Trophoblast cell (in vitro differentiated cells and primary cell): Measurements from ENCODE around the gene FALEC.

Source experiments
- DNase-seq, 2 donors: peaks; one replicate each; pipeline ENCODE4 v3.0.0-alpha.2; 2016
- H2AFZ ChIP-seq: 2 replicates; pipeline ENCODE4 v1.6.1; 2013; ENCODE audit warnings: low read length, moderate library complexity, mild to moderate bottlenecking; ENCODE audit not compliant: insufficient read depth, poor library complexity
- H2AK5ac ChIP-seq: 2 replicates; pipeline ENCODE4 v1.6.1; 2013; ENCODE audit warnings: mild to moderate bottlenecking, low read length
- H2BK120ac ChIP-seq: 2 replicates; pipeline ENCODE4 v1.6.1; 2013; ENCODE audit warnings: low read length, mild to moderate bottlenecking, moderate library complexity; ENCODE audit not compliant: insufficient read depth, poor library complexity
- H2BK12ac ChIP-seq: 2 replicates; pipeline ENCODE4 v1.6.1; 2013; ENCODE audit warnings: mild to moderate bottlenecking, low read length, moderate library complexity
- H2BK5ac ChIP-seq: 2 replicates; pipeline ENCODE4 v1.6.1; 2013; ENCODE audit warnings: low read length, low read depth, moderate library complexity, mild to moderate bottlenecking; ENCODE audit not compliant: poor library complexity
- H3K14ac ChIP-seq: 2 replicates; pipeline ENCODE4 v1.6.1; 2013; ENCODE audit warnings: mild to moderate bottlenecking, low read length
- H3K18ac ChIP-seq: 2 replicates; pipeline ENCODE4 v1.6.1; 2013; ENCODE audit warnings: mild to moderate bottlenecking, low read length
- H3K23ac ChIP-seq: 2 replicates; pipeline ENCODE4 v1.6.1; 2013; ENCODE audit warnings: low read length
- H3K27ac ChIP-seq: 2 replicates; pipeline ENCODE4 v1.5.1; 2013; ENCODE audit warnings: low read depth, mild to moderate bottlenecking, inconsistent platforms, low read length, moderate library complexity
- H3K27me3 ChIP-seq: 2 replicates; pipeline ENCODE4 v1.6.1; 2013; ENCODE audit warnings: inconsistent platforms, mild to moderate bottlenecking, low read length, moderate library complexity; ENCODE audit not compliant: insufficient read depth
- H3K36me3 ChIP-seq, 2 experiments: 1 replicate in 1 of 2; 2 replicates in 1 of 2; pipeline ENCODE4 v1.6.1; 2013; ENCODE audit warnings: low read length in 2 of 2, mild to moderate bottlenecking in 2 of 2, moderate library complexity in 1 of 2; ENCODE audit not compliant: insufficient read depth in 2 of 2, control insufficient read depth in 1 of 2
- H3K4ac ChIP-seq: 2 replicates; pipeline ENCODE4 v1.6.1; 2013; ENCODE audit warnings: low read depth, mild to moderate bottlenecking, low read length, moderate library complexity
- H3K4me1 ChIP-seq, 2 experiments: 1 replicate in 1 of 2; 2 replicates in 1 of 2; pipeline ENCODE4 v1.6.1; 2013; ENCODE audit warnings: low read length in 2 of 2, mild to moderate bottlenecking in 2 of 2, moderate library complexity in 1 of 2; ENCODE audit not compliant: insufficient read depth in 2 of 2, control insufficient read depth in 1 of 2
- H3K4me2 ChIP-seq: 2 replicates; pipeline ENCODE4 v1.6.1; 2013; ENCODE audit warnings: inconsistent platforms, mild to moderate bottlenecking, low read length, moderate library complexity
- H3K4me3 ChIP-seq: 2 replicates; pipeline ENCODE4 v1.5.1; 2013; ENCODE audit warnings: mild to moderate bottlenecking, low read depth, low read length, inconsistent platforms
- H3K79me1 ChIP-seq: one replicate; pipeline ENCODE4 v1.6.1; 2013; ENCODE audit warnings: low read length
- H3K79me2 ChIP-seq: 2 replicates; pipeline ENCODE4 v1.6.1; 2013; ENCODE audit warnings: low read length, mild to moderate bottlenecking; ENCODE audit not compliant: control insufficient read depth, insufficient read depth, poor library complexity
- H3K9ac ChIP-seq: 2 replicates; pipeline ENCODE4 v1.6.1; 2013; ENCODE audit warnings: mild to moderate bottlenecking, low read length
- H3K9me3 ChIP-seq: 2 replicates; pipeline ENCODE4 v1.6.1; 2013; ENCODE audit warnings: low read depth, mild to moderate bottlenecking, control low read depth, inconsistent platforms, low read length; ENCODE audit not compliant: insufficient read depth
- H4K12ac ChIP-seq: 2 replicates; pipeline ENCODE4 v1.6.1; 2013; ENCODE audit warnings: low read depth, mild to moderate bottlenecking, low read length, moderate library complexity
- H4K8ac ChIP-seq: 2 replicates; pipeline ENCODE4 v1.6.1; 2013; ENCODE audit warnings: low read depth, mild to moderate bottlenecking, low read length, moderate library complexity
- H4K91ac ChIP-seq: one replicate; pipeline ENCODE4 v1.6.1; 2013; ENCODE audit warnings: low read depth, mild to moderate bottlenecking, low read length, moderate library complexity
- WGBS: extraction: QIAGEN DNeasy Blood & Tissue Kit; methylation state at CpG from one replicate; pipeline ENCODE4 v1.1.7; 2013; ENCODE audit warnings: missing lambda C conversion rate; ENCODE audit not compliant: insufficient read length, insufficient coverage; ENCODE audit errors: extremely low coverage; 5-methylcytosine and 5-hydroxymethylcytosine counted together

FALEC gene

GRCh38 chr1:150577557-150578271, 62.2 kb downstream of the FALEC start:
- Histone ChIP-seq H3K4me1 (peaks cover 9 to 11% of the 10 kb centered on the region in 2 experiments), H3K4ac (peak overlapping the region; percentile 99), H3K9me3 (no peaks in the 10 kb centered on the region), H3K4me3 (peak overlapping the region; percentile 98), H2BK12ac (no peak overlapping the region), H3K79me2 (peaks cover 21% of the 10 kb centered on the region), H3K27ac (peak overlapping the region; percentile 96), H3K27me3 (no peaks in the 10 kb centered on the region), H4K8ac (no peak overlapping the region), H4K12ac (no peak overlapping the region), H3K23ac (no peak overlapping the region), H3K14ac (peak overlapping the region; percentile 70), H3K18ac (no peak overlapping the region), H2AK5ac (no peak overlapping the region), H2BK120ac (no peak overlapping the region), H2BK5ac (peak overlapping the region; percentile 94), H3K36me3 (peaks cover 12 to 30% of the 10 kb centered on the region in 2 experiments), H3K4me2 (peak overlapping the region; percentile 72), H3K79me1 (peaks cover 15% of the 10 kb centered on the region), H4K91ac (no peak overlapping the region), H3K9ac (peak overlapping the region; percentile 98), H2AFZ (no peak overlapping the region)
- no CpG with 5 or more reads among the region's 11 CpGs for WGBS
- peak in 1 of 2 donors; percentile 45 for DNase-seq

GRCh38 chr1:150578272-150579109, 62.9 kb downstream of the FALEC start:
- Histone ChIP-seq H3K9ac (peak overlapping the region; percentile 98), H3K79me1 (peaks cover 15% of the 10 kb centered on the region), H3K4ac (peak overlapping the region; percentile 99), H2AFZ (peak overlapping the region; percentile 52), H3K27me3 (no peaks in the 10 kb centered on the region), H2AK5ac (peak overlapping the region; percentile 77), H3K4me1 (peaks cover 6 to 8% of the 10 kb centered on the region in 2 experiments), H3K4me3 (peak overlapping the region; percentile 98), H4K12ac (peak overlapping the region; percentile 25), H3K79me2 (peaks cover 21% of the 10 kb centered on the region), H2BK120ac (peak overlapping the region; percentile 78), H3K23ac (no peak overlapping the region), H4K91ac (peak overlapping the region; percentile 91), H2BK5ac (peak overlapping the region; percentile 94), H3K9me3 (no peaks in the 10 kb centered on the region), H3K27ac (peak overlapping the region; percentile 96), H2BK12ac (peak overlapping the region; percentile 1), H3K14ac (peak overlapping the region; percentile 93), H3K4me2 (peak overlapping the region; percentile 72), H3K36me3 (peaks cover 9 to 25% of the 10 kb centered on the region in 2 experiments), H3K18ac (peak overlapping the region; percentile 95), H4K8ac (peak overlapping the region; percentile 86)
- DNase-seq, result peak; percentile 62 to 85
- WGBS, result no CpG with 5 or more reads among the region's 50 CpGs

GRCh38 chr1:150579110-150579944, 63.8 kb downstream of the FALEC start, which contains the start of gene MCL1:
MCL1 (minus strand) TSS chr1:150579610; CDS start chr1:150579530, 80 bp downstream.
- H2AK5ac ChIP-seq, result peak within 1 kb of the TSS; percentile 77

More at GRCh38 chr1:150579110-150579944, 63.8 kb downstream of the FALEC start, which contains the start of gene MCL1:
- H3K4me3 ChIP-seq, result peak within 1 kb of the TSS; percentile 98
- peaks cover 6 to 7% of the 10 kb centered on the region in 2 experiments for H3K4me1 ChIP-seq
- peak within 1 kb of the TSS; percentile 63 for H2AFZ ChIP-seq
- peaks cover 15% of the 10 kb centered on the region for H3K79me1 ChIP-seq
- H3K27ac ChIP-seq, result peak within 1 kb of the TSS; percentile 96
- no CpG with 5 or more reads among the region's 94 CpGs for WGBS
- peak within 1 kb of the TSS; percentile 94 for H2BK5ac ChIP-seq
- peak within 1 kb of the TSS; percentile 98 for H3K9ac ChIP-seq
- H3K79me2 ChIP-seq, result peaks cover 19% of the 10 kb centered on the region
- peak within 1 kb of the TSS; percentile 27 for H2BK12ac ChIP-seq
- peak within 1 kb of the TSS; percentile 99 for H3K4ac ChIP-seq
- H4K8ac ChIP-seq, result peak within 1 kb of the TSS; percentile 89
- H4K91ac ChIP-seq, result peak within 1 kb of the TSS; percentile 91
- no peaks in the 10 kb centered on the region for H3K9me3 ChIP-seq
- peak; percentile 94 to 97 for DNase-seq
- no peak within 1 kb of the TSS for H3K23ac ChIP-seq
- H3K14ac ChIP-seq, result peak within 1 kb of the TSS; percentile 93
- peak within 1 kb of the TSS; percentile 95 for H3K18ac ChIP-seq
- H3K4me2 ChIP-seq, result peak within 1 kb of the TSS; percentile 72
- peak within 1 kb of the TSS; percentile 78 for H2BK120ac ChIP-seq
- peak within 1 kb of the TSS; percentile 47 for H4K12ac ChIP-seq
- H3K36me3 ChIP-seq, result peaks cover 5 to 20% of the 10 kb centered on the region in 2 experiments
- no peaks in the 10 kb centered on the region for H3K27me3 ChIP-seq
